GM21423 (cell line): ENCODE results near the gene TRAF5.
"Not testable (repeated sequence)": the region's sequence is repeated elsewhere in the genome, so short reads cannot be mapped to it uniquely, and the experiment has no call there.

ENCODE experiments used
- ATAC-seq: cut with Tn5 transposase; IDR thresholded peaks from one replicate; pipeline ENCODE4 v1.9.1; 2021; ENCODE audit warnings: mild to moderate bottlenecking, moderate library complexity; ENCODE audit not compliant: unreplicated experiment

TRAF5 gene, protein sequence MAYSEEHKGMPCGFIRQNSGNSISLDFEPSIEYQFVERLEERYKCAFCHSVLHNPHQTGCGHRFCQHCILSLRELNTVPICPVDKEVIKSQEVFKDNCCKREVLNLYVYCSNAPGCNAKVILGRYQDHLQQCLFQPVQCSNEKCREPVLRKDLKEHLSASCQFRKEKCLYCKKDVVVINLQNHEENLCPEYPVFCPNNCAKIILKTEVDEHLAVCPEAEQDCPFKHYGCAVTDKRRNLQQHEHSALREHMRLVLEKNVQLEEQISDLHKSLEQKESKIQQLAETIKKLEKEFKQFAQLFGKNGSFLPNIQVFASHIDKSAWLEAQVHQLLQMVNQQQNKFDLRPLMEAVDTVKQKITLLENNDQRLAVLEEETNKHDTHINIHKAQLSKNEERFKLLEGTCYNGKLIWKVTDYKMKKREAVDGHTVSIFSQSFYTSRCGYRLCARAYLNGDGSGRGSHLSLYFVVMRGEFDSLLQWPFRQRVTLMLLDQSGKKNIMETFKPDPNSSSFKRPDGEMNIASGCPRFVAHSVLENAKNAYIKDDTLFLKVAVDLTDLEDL

DNA sequence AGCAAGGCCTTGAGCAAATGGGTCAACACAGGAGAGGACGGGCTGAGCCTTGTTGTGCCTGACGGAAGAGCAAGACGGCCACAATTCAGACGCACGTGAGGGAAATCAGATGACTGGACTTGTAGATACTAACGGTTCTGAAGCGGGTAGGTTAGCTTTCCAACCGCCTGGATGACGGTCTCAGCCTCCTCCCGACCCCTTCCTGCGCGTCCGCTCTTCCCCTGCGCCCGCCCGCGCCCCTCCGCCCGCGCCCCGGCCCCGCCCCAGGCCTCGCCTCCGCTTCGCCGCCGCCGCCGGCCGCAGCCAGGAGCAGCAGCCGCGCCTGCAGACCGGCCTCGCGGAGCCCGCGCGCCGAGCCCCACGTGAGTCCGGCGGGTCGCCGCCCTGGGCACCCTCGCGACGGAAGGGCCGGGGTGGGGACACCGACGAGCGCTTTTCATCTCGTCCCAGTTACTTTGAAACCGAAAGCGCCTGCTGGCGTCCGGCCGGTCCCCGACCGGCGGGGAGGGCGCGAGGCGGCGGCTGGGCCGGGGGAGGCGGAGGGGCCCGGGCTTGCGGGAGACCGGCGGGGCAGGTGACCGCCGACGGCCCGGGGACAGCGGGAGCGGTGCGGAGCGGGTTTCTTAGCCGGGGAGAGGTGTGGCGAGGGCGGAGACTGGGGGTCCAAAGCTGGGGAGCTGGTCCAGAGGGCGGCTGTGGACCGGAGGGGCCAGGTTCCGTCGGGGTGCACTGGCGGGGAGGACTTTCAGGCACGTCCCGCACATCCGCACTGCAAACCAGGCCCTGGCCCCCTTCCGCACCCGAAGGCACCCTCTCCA lies at the start of gene TRAF5:
Gene TRAF5, plus strand, starts transcription at position 306 of the 818 bp plus-strand sequence. CDS start 26,407 bp downstream, outside the sequence.
- peak; percentile 28 for ATAC-seq

DNA sequence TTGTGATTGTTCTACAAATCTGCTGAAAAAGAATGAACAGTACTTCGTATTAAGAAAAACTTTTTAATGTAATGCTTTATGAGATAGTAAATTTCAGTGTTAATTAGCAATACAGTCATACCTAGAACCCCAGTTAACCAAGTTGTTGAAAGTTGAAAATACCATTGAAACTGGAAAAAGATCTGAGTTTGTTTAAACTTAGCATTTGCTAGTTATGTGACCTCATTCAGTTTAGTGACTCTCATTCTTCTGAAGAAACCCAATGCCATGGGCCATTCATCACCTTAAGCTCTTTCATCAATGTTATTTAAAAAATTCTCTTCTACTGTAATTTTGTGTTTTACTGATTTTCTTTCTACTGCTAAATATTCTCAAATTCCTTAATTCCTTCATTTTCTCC lies 47.3 kb upstream of the TRAF5 start:
- ATAC-seq: no peak

DNA sequence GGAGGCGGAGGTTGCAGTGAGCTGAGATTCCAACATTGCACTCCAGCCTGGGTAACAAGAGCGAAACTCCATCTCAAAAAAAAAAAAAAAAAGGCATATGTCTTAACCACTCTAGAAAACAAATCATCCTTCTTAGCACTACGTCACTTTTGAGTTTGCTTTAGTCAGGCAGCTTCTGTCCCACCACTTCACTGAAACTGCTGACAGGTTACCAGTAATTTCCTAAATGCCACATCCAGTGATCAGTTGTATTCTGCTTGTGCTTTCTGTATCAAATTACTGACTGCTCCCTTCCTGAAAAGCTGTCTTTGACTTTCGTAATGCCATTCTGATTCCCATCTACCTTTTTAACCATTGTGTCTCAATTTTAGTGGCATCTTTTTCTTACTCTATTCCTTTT lies 45.7 kb upstream of the TRAF5 start:
- ATAC-seq: no peak

DNA sequence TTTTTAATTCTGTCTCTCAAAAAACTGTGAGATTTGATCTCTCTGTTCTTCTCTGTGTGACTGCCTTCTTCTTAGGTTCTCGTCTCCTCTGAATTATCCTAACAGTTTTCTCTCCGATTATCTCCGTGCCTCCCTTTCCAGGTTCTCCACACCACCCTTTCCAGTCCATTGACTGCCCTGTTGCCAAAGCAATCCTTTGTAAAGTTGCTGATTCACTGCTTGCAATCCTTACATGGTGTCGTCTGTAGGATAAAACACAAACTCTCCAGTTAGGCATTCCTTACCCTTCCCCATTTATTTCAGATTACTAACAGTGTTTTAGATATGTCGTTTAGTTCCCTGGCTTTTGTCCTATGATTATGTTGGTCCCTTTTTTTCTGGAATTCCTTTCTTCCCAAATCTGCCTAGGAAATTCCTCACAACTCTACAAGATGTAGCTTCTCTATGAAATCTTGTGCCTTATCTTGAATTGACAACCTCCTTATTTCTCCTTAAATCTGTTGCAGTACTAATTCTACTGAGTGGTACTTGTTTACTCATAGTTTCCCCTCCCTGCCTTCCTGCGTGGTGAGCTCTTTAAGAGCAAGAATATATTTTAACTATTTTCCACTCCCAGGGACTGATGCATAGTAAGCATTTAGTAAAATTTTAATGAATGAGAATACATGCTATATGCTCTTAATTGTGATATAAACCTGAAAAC lies 45.2 kb upstream of the TRAF5 start:
- no peak for ATAC-seq

DNA sequence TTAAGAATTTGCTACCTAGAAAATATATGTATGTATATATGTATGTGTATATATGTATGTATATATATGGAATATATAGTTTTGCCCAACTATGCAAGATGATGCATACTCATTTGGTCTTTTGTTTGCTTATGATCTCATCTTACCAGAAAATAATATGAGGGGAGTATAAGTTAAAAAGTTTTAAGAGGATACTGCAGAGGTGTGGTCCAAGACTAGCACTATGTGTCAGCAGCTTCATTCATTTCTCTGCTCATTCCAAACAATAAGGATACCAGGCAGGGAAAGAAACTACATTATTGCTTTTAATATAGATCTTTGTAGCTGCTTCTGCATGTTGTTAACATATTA lies 44.6 kb upstream of the TRAF5 start:
- no peak for ATAC-seq

DNA sequence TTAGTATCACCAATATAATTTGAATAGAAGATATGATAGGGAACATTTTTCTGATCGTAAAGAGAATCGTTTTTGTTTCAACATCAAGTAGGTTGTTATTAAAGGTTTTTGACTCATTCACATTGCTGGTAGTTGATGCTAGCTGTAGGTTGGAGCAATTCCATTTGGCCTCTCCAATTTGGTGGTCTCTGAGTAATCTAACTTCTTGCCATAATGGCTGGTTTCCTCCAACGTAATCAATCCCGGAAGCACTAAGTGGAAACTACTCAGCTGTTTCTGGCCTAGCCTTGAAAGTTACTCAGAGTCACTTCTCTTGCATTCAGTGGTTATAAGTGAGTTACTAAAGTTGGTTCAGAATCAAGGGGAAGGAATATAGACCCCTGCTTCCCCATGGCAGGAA lies 41.4 kb upstream of the TRAF5 start:
- no peak for ATAC-seq

DNA sequence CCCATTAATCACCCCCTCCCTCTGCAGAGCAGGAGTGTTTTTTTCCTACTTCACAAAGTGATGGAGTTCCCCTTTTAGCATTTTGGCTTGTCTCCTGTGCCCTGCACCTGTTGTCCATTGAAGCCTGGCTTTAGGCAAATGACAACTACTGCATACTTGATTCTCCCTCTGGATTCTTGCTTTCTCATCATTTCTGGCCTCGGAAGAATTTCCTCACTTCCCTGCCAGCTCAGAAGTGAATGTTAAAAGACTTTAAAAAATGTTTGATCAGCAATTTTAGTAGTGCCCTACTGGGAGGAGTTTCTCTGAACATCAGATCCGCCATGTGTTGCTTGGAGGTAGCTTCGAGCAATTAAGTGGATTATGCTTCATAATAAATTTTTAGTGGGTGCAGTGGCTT lies 39.4 kb upstream of the TRAF5 start:
- no peak for ATAC-seq

DNA sequence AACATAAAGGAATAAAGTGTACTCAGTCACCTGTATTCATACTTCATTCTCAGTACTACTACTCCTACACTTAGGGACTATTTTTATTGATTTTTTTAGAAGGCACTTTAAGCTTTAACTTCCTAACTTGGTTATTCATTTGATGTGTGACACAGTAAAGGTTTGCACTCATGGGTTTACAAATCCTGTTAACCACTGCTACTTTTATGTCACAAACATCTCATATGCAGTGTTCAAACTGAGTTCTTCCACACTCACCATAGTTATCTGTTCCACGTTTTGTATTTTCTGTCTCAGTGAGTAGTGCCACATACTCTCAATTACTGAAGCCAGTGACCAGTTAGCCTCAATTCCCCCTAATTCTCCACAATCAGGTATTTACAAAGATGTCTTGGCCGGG lies 34.2 kb upstream of the TRAF5 start:
- no peak for ATAC-seq

DNA sequence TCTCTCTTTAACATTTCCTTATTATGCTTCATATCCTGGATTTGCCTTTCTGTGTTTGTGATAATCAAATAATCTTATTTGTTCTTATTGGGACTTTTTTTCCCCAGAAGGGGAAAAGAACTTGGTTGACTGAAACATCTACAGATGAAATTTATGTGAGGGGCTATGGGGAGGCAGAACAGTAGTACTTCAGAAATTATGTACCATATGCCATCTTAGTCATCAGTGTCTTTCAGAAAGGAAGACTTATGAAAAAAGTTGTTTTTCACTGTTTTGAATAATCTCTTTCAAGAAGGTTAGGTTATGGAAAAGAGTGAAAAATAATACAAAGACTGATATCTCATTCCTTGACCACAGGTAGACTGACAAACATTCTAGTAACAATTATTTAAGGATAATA lies 30.2 kb upstream of the TRAF5 start:
- ATAC-seq: no peak

DNA sequence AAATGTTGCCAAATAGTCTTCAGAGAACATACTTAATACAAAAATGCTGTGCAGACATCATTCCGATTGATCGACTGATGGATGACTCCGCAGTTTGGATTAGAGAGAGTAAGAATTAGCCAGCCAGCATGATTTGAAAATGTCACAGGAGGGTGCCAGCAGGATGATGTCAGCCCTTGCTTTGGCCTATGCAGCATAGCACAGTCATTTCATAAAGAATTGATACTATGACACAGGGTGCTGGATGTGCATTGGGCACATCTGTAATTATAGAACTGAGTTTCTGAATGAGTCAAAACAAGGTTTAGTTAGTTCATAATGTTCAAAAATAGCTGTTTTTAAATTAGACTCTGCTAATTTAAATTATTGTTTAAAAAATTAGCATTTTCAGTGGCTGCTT lies 21.6 kb upstream of the TRAF5 start:
- peak; percentile 92 for ATAC-seq

DNA sequence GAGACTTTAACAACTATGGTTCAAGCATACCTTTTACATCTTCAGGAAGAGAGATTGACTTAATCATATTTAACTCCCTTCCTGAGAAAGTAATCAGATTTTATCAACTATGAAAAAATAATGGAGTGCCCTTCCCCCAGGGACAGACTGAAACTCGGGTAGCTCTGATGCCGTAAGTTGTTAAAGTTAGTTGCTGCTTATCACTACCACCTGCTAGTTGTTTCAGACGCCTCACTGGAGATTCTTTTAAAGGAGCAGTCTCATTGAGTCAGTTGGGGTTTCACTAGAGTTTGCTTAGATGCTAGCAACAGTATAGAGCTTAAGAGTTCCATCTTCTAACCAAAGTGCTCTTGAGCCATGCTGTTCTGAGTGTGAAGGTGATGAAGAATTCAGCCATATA lies 17.0 kb upstream of the TRAF5 start:
- ATAC-seq: no peak

DNA sequence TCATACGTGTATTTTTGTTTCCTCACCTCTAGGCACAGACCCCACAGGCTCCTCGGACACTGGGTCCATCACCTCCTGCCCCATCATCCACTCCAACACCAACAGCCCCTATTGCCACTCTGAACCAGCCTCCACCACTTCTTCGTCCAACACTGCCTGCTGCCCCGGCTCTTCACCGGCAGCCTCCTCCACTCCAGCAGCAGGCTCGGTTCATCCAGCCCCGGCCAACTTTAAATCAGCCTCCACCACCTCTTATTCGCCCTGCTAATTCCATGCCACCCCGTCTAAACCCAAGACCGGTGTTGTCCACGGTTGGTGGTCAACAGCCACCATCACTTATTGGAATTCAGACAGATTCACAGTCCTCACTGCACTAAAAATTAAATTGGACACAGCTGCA lies 13.2 kb upstream of the TRAF5 start:
- ATAC-seq: no peak

DNA sequence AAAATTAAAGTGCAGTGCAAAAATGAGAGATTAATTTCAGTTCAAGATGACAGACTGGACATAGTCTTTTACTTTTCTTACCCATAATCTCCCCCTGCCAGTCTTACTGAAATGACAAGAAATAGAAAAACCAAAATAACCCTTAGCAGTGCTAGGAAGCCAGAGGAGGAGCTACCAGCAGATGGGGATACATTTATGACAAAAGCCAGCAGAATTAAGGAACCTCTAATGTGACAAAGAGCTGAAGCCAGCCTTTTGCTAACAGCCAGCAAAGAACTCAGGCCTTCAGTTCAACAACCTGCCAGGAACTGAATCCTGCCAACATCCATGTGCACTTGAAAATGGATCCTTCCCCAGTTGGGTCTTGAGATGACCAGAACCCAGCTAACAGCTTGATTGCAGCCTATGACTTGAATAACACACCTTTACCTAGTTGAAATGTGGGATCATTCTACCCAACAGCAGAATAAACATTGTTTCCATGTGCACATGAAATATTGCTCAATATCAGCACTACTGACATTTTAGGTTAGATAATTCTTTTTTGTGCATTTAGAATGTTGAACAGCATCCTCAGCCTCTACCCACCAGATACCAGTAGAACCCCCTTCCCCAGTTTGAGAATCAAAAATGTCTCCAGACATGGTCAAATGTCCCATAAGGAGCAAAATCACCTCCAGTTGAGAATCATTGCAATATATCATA lies 7.9 kb upstream of the TRAF5 start:
- ATAC-seq: no peak

DNA sequence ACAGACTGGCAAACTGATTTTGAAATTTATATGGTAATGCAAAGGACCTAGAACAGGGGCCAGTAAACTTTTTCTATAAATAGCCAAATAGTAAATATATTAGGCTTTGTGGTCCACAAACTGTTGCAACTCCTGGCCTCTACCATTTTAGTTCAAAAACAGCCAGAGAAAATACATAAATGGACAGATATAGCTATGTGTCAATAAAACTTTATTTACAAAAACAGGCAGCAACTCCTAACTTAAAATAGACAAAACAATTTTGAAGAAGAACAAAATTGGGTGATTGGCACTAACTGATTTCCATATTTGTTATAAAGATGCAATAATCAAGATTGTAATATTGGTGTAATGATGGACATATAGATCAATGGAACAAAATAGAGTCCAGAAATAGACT lies 6.7 kb upstream of the TRAF5 start:
- ATAC-seq: no peak

DNA sequence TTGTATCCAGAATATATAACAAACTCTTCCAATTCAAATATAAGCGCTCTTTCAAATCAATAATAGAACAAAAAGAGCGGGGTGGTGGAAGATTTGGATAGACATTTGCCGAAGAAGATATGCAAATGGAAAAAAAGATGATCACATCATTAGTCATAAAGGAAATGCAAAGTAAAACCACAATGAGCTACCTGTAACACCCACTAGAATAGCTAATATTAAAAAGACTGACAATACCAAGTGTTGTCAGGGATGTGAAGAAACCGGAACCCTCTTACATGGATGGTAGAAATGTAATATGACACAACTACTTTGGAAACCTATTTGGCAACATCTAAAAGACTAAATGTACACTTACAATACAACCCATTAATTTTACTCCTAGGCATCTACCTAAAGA lies 5.7 kb upstream of the TRAF5 start:
- ATAC-seq: no peak

DNA sequence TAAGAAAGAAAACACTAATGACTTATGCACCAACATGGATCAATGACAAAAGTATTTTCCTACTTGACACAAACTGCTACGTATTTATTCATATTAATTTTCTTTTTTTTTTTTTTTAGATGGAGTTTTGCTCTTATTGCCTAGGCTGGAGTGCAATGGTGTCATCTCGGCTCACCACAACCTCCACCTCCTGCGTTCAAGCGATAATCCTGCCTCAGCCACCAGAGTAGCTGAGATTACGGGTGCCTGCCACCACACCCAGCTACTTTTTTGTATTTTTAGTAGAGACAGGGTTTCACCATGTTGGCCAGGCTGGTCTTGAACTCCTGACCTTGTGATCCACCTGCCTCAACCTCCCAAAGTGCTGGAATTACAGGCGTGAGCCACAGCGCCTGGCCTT lies 5.0 kb upstream of the TRAF5 start:
- ATAC-seq: not testable (repeated sequence)

DNA sequence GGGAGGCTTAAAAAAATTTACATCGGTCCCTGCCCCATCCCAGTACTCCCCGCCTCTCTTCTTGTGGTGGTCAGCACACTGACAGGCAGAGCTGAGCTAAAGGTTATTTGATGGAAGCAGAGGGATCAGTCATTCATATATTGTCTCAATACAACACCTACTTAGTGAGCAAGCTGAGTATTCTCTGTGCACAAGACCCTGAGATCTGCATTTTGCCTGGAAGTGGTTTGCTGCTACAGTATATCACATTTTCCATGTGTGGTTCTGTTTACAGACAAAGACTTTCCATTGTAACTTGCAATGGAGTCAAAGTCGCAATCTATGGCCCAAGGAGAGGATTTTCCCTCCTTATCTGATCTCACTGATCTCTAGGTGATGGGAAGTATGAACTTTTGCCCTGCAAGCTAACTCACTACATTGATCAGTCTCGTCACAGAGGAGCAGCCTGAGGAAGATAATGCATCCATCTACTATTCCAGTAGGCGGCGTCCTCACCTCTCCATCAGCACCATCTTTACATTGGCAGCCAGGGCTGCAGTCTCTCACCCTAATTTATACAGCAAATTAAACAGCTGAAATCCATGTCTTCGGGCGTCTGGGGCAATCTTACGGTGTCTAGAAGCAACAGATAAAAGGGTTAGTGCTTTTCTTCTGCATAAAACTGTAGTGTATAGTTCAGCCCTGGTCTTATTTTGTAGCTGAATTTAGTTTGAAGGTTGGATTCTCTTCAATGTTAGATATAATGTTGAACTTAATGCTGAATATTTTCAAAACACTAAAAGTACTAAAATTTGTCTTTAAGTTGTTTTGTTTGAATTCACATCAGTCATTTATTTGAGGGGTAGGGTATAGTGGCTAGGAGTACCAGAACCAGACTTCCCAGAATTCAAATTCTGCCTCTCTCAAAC lies 3.2 kb upstream of the TRAF5 start:
- ATAC-seq: peak; percentile 48

DNA sequence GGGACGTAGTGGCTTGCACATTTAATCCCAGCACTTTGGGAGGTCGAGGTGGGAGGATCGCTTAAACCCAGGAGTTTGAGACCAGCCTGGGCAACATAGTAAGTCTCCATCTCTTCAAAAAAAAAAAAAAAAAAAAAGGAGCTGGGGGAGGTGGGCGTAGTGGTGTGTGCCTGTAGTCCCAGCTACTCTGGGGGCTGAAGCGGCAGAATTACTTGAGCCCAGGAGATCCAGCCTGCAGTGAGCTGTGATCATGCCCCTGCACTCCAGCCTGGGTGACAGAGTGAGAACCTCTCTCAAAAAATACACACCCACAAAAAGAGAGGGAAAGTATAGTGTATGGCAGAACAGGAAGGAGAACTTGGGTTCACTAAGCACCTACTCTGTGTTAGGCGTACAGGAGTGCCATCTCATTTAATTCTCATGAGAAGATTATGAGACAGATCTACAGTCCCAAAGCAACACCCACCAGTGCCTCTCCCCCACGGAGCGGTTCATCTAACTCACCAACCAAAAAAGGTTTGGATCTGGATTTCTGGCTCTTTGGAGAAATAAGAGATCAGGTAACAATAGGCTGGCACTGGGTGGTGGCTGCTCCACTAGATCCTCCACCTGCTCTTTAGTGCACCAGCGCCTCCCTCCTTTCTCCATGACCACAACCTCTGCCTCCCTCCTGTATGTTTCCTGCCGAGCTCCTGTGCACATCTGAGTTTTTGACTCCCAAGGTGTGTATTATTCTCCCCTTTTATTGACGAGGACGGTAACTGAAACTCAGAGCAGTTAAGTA lies 1.4 kb upstream of the TRAF5 start:
- no peak for ATAC-seq

DNA sequence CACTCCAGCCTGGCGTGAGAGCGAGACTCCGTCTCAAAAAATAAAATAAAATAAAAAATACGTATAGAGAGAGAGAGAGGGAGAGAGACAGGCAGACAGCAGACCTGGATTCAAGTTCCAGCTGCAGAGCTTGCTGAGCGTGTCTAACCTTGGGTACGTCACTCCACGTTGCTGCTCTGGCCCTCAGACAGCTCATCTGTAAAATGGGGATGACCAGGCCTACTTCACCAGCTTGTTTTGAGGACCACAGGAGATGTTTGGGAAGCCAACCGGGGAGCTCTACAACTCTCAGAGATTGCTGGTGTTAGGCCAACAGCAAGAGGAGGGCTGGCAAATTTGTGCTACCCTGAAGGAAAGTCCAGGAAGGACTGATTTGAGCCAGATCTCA lies 499 bp upstream of the TRAF5 start:
- no peak for ATAC-seq
